GM23248 (cell line): Measurements from ENCODE around the gene SNAP23. TPM values are rescaled to one million over a fixed set of nuclear protein-coding genes. Genes with fewer than 3 reads are reported as not detected.

Experiments used
- DNase-seq: peaks from one replicate; pipeline ENCODE4 v3.0.0-alpha.2; 2015
- H2AFZ ChIP-seq: fragments of 200-600 bp; sonication (generic); 2 replicates; pipeline ENCODE4 v1.6.1; 2016; ENCODE audit warnings: antibody characterized with exemption
- H3F3A ChIP-seq: fragments of 200-600 bp; sonication (generic); 2 replicates; pipeline ENCODE4 v1.6.1; 2016; ENCODE audit warnings: mild to moderate bottlenecking, antibody characterized with exemption, mixed run types; ENCODE audit not compliant: insufficient read depth
- H3K27ac ChIP-seq: fragments of 200-600 bp; sonication (generic); 2 replicates; pipeline ENCODE4 v1.5.1; 2016; ENCODE audit warnings: mild to moderate bottlenecking
- H3K27me3 ChIP-seq: fragments of 200-600 bp; sonication (generic); replicated peaks from 2 replicates; pipeline ENCODE4 v1.6.1; 2016; ENCODE audit warnings: mild to moderate bottlenecking; ENCODE audit not compliant: insufficient read depth
- H3K36me3 ChIP-seq: fragments of 200-600 bp; sonication (generic); 2 replicates; pipeline ENCODE4 v1.6.1; 2016; ENCODE audit warnings: low read depth, mild to moderate bottlenecking
- H3K4me1 ChIP-seq: fragments of 200-600 bp; sonication (generic); 2 replicates; pipeline ENCODE4 v1.6.1; 2016; ENCODE audit warnings: mild to moderate bottlenecking; ENCODE audit not compliant: insufficient read depth
- H3K4me2 ChIP-seq: fragments of 200-600 bp; sonication (generic); one replicate; pipeline ENCODE4 v1.6.1; 2016; ENCODE audit warnings: mild to moderate bottlenecking; ENCODE audit not compliant: unreplicated experiment
- H3K4me3 ChIP-seq: fragments of 200-600 bp; sonication (generic); 2 replicates; pipeline ENCODE4 v1.5.1; 2016; ENCODE audit warnings: mild to moderate bottlenecking
- H3K79me2 ChIP-seq: fragments of 200-600 bp; sonication (generic); 2 replicates; pipeline ENCODE4 v1.6.1; 2016; ENCODE audit warnings: mild to moderate bottlenecking; ENCODE audit not compliant: insufficient read depth
- H3K9ac ChIP-seq: fragments of 200-600 bp; sonication (generic); 2 replicates; pipeline ENCODE4 v1.6.1; 2016; ENCODE audit warnings: mild to moderate bottlenecking
- H3K9me2 ChIP-seq: fragments of 200-600 bp; sonication (generic); 2 replicates; pipeline ENCODE4 v1.6.1; 2016; ENCODE audit warnings: mixed run types, mild to moderate bottlenecking, moderate library complexity; ENCODE audit not compliant: insufficient read depth
- H3K9me3 ChIP-seq: fragments of 200-600 bp; sonication (generic); one replicate; pipeline ENCODE4 v1.6.1; 2017; ENCODE audit warnings: low read depth
- H4K20me1 ChIP-seq: fragments of 200-600 bp; sonication (generic); 2 replicates; pipeline ENCODE4 v1.6.0; 2016; ENCODE audit not compliant: insufficient read depth
- EZH2 ChIP-seq: fragments of 200-600 bp; sonication (generic); IDR thresholded peaks from 2 replicates; pipeline ENCODE4 v1.6.1; 2018; ENCODE audit warnings: antibody characterized with exemption, mild to moderate bottlenecking; ENCODE audit not compliant: insufficient read depth, poor library complexity, severe bottlenecking
- EZH2phosphoT487 ChIP-seq: fragments of 200-600 bp; sonication (generic); IDR thresholded peaks from 2 replicates; pipeline ENCODE4 v1.6.1; 2018; ENCODE audit warnings: antibody characterized with exemption, moderate library complexity, mild to moderate bottlenecking, low read depth; ENCODE audit not compliant: insufficient read depth
- WGBS, 2 experiments: methylation state at CpG; one replicate each; pipeline ENCODE4 v1.1.6; 2015 to 2017; ENCODE audit warnings: low lambda C conversion rate in 2 of 2, low coverage in 1 of 2; ENCODE audit errors: missing lambda C conversion rate in 2 of 2; 5-methylcytosine and 5-hydroxymethylcytosine counted together
- in situ Hi-C: fragments of 300-500 bp; cut with MboI; formaldehyde crosslinking; loops from 2 replicates; pipeline ENCODE4 v1.15.0; 2020
- polyA plus RNA-seq: library from polyadenylated mRNA; unstranded; fragments of >200 nt; fragmentation: Nextera tagmentation; extraction: Ambion mirVana; gene quantifications from 2 replicates; pipeline ENCODE4 v1.2.1, GENCODE V29; 2016
- total RNA-seq: library from RNA; depleted of rRNA; stranded (reverse); fragments of >200 nt; shearing (Covaris generic); gene quantifications from 2 replicates; pipeline ENCODE4 v1.2.3, GENCODE V29; 2014; rRNA removed

The SNAP23 gene
- total and polyA plus RNA-seq, 2 experiments from 2014 or later = 57.0 to 61.7 TPM

- in situ Hi-C loops = no loop called here
- no peak for TF ChIP-seq EZH2phosphoT487
- TF ChIP-seq EZH2 = no peak
- H4K20me1 ChIP-seq = no peaks in the 10 kb centered on the region
- no peak overlapping the region for H3K4me3 ChIP-seq
- no peaks in the 10 kb centered on the region for H3K36me3 ChIP-seq
- no peaks in the 10 kb centered on the region for H3K27me3 ChIP-seq
- no peak overlapping the region for H3K9ac ChIP-seq
- H3K9me3 ChIP-seq = no peaks in the 10 kb centered on the region
- peaks cover 25% of the 10 kb centered on the region for H3F3A ChIP-seq
- no peaks in the 10 kb centered on the region for H3K9me2 ChIP-seq
- no peak for DNase-seq
- H3K4me1 ChIP-seq = peaks cover 23% of the 10 kb centered on the region
- no peaks in the 10 kb centered on the region; the same call in none of the 2 replicates for H3K79me2 ChIP-seq
- H2AFZ ChIP-seq = no peak overlapping the region
- H3K4me2 ChIP-seq = no peak overlapping the region
- no peak overlapping the region for H3K27ac ChIP-seq
- WGBS, 2 experiments = 93 to 98% methylated on average over 2 of the region's 2 CpGs
Measured at GRCh38 chr15:42578984-42579537, 83.6 kb downstream of the SNAP23 start.

- 2 to 3% methylated on average over 33 to 37 of the region's 37 CpGs for WGBS, 2 experiments
- DNase-seq = peak; percentile 91
- Histone ChIP-seq H3K4me2 (peak overlapping the region; percentile 74), H3K36me3 (no peaks in the 10 kb centered on the region), H3K4me3 (peak overlapping the region; percentile 74), H4K20me1 (no peaks in the 10 kb centered on the region), H3K27ac (peak overlapping the region; percentile 19; the same call in 1 of the 2 replicates), H2AFZ (peak overlapping the region; percentile 80), H3F3A (peaks cover 22% of the 10 kb centered on the region), H3K9me3 (no peaks in the 10 kb centered on the region), H3K27me3 (no peaks in the 10 kb centered on the region), H3K4me1 (peaks cover 27% of the 10 kb centered on the region), H3K9me2 (no peaks in the 10 kb centered on the region), H3K9ac (peak overlapping the region; percentile 65), H3K79me2 (no peaks in the 10 kb centered on the region; the same call in none of the 2 replicates)
- in situ Hi-C loops = no loop called here
- no peak for TF ChIP-seq EZH2phosphoT487
- no peak for TF ChIP-seq EZH2
Measured at GRCh38 chr15:42581272-42581730, 85.9 kb downstream of the SNAP23 start.

Other genes starting within 250 kb of the SNAP23 start
- 21.4 and 23.3 TPM in 2 replicates for gene GANC, start 222.4 kb upstream of the SNAP23 start, total RNA-seq
- gene GANC, start 222.4 kb upstream of the SNAP23 start, polyA plus RNA-seq = 18.9 and 26.8 TPM in 2 replicates
- 64.6 and 83.2 TPM in 2 replicates for gene TMEM87A, start 222.2 kb upstream of the SNAP23 start, total RNA-seq
- 63.8 and 66.1 TPM in 2 replicates for gene TMEM87A, start 222.2 kb upstream of the SNAP23 start, polyA plus RNA-seq
- 5.7 and 8.6 TPM in 2 replicates for gene CAPN3, start 136.1 kb upstream of the SNAP23 start, total RNA-seq
- 1.8 and 2.2 TPM in 2 replicates for gene CAPN3, start 136.1 kb upstream of the SNAP23 start, polyA plus RNA-seq
- gene ZNF106, start 4.5 kb upstream of the SNAP23 start, total RNA-seq = 35.7 and 37.8 TPM in 2 replicates
- gene ZNF106, start 4.5 kb upstream of the SNAP23 start, polyA plus RNA-seq = 43.8 and 44.5 TPM in 2 replicates
- gene LRRC57, start 53.2 kb downstream of the SNAP23 start, total RNA-seq = 15.1 and 18.1 TPM in 2 replicates
- 14.1 and 14.4 TPM in 2 replicates for gene LRRC57, start 53.2 kb downstream of the SNAP23 start, polyA plus RNA-seq
- gene HAUS2, start 53.2 kb downstream of the SNAP23 start, total RNA-seq = 41.9 and 47.8 TPM in 2 replicates
- 22.1 and 26.7 TPM in 2 replicates for gene HAUS2, start 53.2 kb downstream of the SNAP23 start, polyA plus RNA-seq
- 1.4 and 2.1 TPM in 2 replicates for gene STARD9, start 80.0 kb downstream of the SNAP23 start, total RNA-seq
- 0.34 and 0.60 TPM in 2 replicates for gene STARD9, start 80.0 kb downstream of the SNAP23 start, polyA plus RNA-seq
- gene CDAN1, start 241.5 kb downstream of the SNAP23 start, total RNA-seq = 13.0 and 17.8 TPM in 2 replicates
- gene CDAN1, start 241.5 kb downstream of the SNAP23 start, polyA plus RNA-seq = 4.2 and 5.3 TPM in 2 replicates